Erythroblast (primary cell): Measurements from ENCODE around the gene DCAF15.
"Not testable (repeated sequence)": the region's sequence is repeated elsewhere in the genome, so short reads cannot be mapped to it uniquely, and the experiment has no call there.

Source experiments
- GATA1 ChIP-seq: IDR thresholded peaks from 2 replicates; pipeline ENCODE4 v1.6.1; 2011; ENCODE audit warnings: low read depth, mild to moderate bottlenecking, control low read depth, low read length, moderate library complexity
- POLR2A ChIP-seq: IDR thresholded peaks from 2 replicates; pipeline ENCODE4 v1.6.1; 2011; ENCODE audit warnings: mild to moderate bottlenecking, low read length

GRCh38 chr19:13973479-13973878 is 21.2 kb downstream of the DCAF15 start:
- TF ChIP-seq POLR2A, GATA1: not testable (repeated sequence)
